ENCODE results near the gene OTOF.

The OTOF gene

GRCh38 chr2:26456440-26457250, 21.3 kb downstream of the OTOF start:
- no peaks in the 10 kb centered on the region for H3K9me3 Mint-ChIP-seq

GRCh38 chr2:26455670-26456439, 22.1 kb downstream of the OTOF start:
- H3K4me3 Mint-ChIP-seq: no peak overlapping the region
- no peaks in the 10 kb centered on the region for H3K9me3 Mint-ChIP-seq
- H3K4me1 Mint-ChIP-seq: peaks cover 6% of the 10 kb centered on the region
- no peak overlapping the region for H3K27ac Mint-ChIP-seq
- DNase-seq (ENCODE audit: low spot score in 2 of 2) (no peak), ATAC-seq (no peak)
- H3K36me3 Mint-ChIP-seq: no peaks in the 10 kb centered on the region

More at GRCh38 chr2:26456440-26457250, 21.3 kb downstream of the OTOF start:
- no peak overlapping the region for H3K4me3 Mint-ChIP-seq
- H3K4me1 Mint-ChIP-seq: peaks cover 6% of the 10 kb centered on the region
- no peak overlapping the region for H3K27ac Mint-ChIP-seq
- no peaks in the 10 kb centered on the region for H3K36me3 Mint-ChIP-seq
- ATAC-seq (peak; percentile 44), DNase-seq (ENCODE audit: low spot score in 2 of 2) (no peak)

- no peak overlapping the region for H3K27ac Mint-ChIP-seq
- H3K36me3 Mint-ChIP-seq: no peaks in the 10 kb centered on the region
- no peak for DNase-seq (ENCODE audit: low spot score in 2 of 2)
- H3K4me3 Mint-ChIP-seq: no peak overlapping the region
- H3K9me3 Mint-ChIP-seq: no peaks in the 10 kb centered on the region
- peaks cover 6% of the 10 kb centered on the region for H3K4me1 Mint-ChIP-seq
- no peak for ATAC-seq
Measured at GRCh38 chr2:26455037-26455669, 22.8 kb downstream of the OTOF start.

- no peak for ATAC-seq
- DNase-seq (ENCODE audit: low spot score in 2 of 2): no peak
- Mint-ChIP-seq H3K4me3 (no peak overlapping the region), H3K9me3 (no peaks in the 10 kb centered on the region), H3K27ac (no peak overlapping the region), H3K36me3 (no peaks in the 10 kb centered on the region), H3K4me1 (peaks cover under 1% of the 10 kb centered on the region)
Measured at GRCh38 chr2:26454561-26455001, 23.3 kb downstream of the OTOF start.

- Mint-ChIP-seq H3K27ac (no peak overlapping the region), H3K9me3 (no peaks in the 10 kb centered on the region), H3K4me1 (no peaks in the 10 kb centered on the region), H3K4me3 (no peak overlapping the region), H3K36me3 (no peaks in the 10 kb centered on the region)
- DNase-seq (ENCODE audit: low spot score in 2 of 2): no peak
- ATAC-seq: no peak
Measured at GRCh38 chr2:26453421-26454329, 24.2 kb downstream of the OTOF start.

- ATAC-seq (no peak), DNase-seq (ENCODE audit: low spot score in 2 of 2) (no peak)
- Mint-ChIP-seq H3K36me3 (no peaks in the 10 kb centered on the region), H3K4me1 (no peaks in the 10 kb centered on the region), H3K27ac (no peak overlapping the region), H3K4me3 (no peak overlapping the region), H3K9me3 (no peaks in the 10 kb centered on the region)
Measured at GRCh38 chr2:26451700-26452099, 26.2 kb downstream of the OTOF start.

GRCh38 chr2:26450031-26450635, 27.8 kb downstream of the OTOF start:
- no peaks in the 10 kb centered on the region for H3K36me3 Mint-ChIP-seq
- no peak overlapping the region for H3K4me3 Mint-ChIP-seq
- no peak overlapping the region for H3K27ac Mint-ChIP-seq
- ATAC-seq (peak; percentile 16), DNase-seq (ENCODE audit: low spot score in 2 of 2) (no peak)
- no peaks in the 10 kb centered on the region for H3K4me1 Mint-ChIP-seq
- H3K9me3 Mint-ChIP-seq: no peaks in the 10 kb centered on the region

GRCh38 chr2:26449278-26450030, 28.5 kb downstream of the OTOF start:
- Mint-ChIP-seq H3K4me3 (no peak overlapping the region), H3K36me3 (no peaks in the 10 kb centered on the region), H3K4me1 (no peaks in the 10 kb centered on the region), H3K27ac (no peak overlapping the region), H3K9me3 (no peaks in the 10 kb centered on the region)
- ATAC-seq (peak; percentile 37), DNase-seq (ENCODE audit: low spot score in 2 of 2) (no peak)

GRCh38 chr2:26448651-26449050, 29.3 kb downstream of the OTOF start:
- H3K36me3 Mint-ChIP-seq: no peaks in the 10 kb centered on the region
- no peak overlapping the region for H3K4me3 Mint-ChIP-seq
- peak; percentile 42 for ATAC-seq
- no peaks in the 10 kb centered on the region for H3K9me3 Mint-ChIP-seq
- no peak overlapping the region for H3K27ac Mint-ChIP-seq
- no peaks in the 10 kb centered on the region for H3K4me1 Mint-ChIP-seq
- no peak for DNase-seq (ENCODE audit: low spot score in 2 of 2)

GRCh38 chr2:26444236-26444635, 33.7 kb downstream of the OTOF start:
- no peak for DNase-seq (ENCODE audit: low spot score in 2 of 2)

GRCh38 chr2:26442707-26443106, 35.2 kb downstream of the OTOF start:
- H3K4me3 Mint-ChIP-seq: no peak overlapping the region
- H3K9me3 Mint-ChIP-seq: no peaks in the 10 kb centered on the region
- H3K27ac Mint-ChIP-seq: no peak overlapping the region
- ATAC-seq (no peak), DNase-seq (ENCODE audit: low spot score in 2 of 2) (no peak)
- no peaks in the 10 kb centered on the region for H3K4me1 Mint-ChIP-seq
- H3K36me3 Mint-ChIP-seq: no peaks in the 10 kb centered on the region

More at GRCh38 chr2:26444236-26444635, 33.7 kb downstream of the OTOF start:
- H3K36me3 Mint-ChIP-seq: no peaks in the 10 kb centered on the region
- H3K9me3 Mint-ChIP-seq: no peaks in the 10 kb centered on the region
- H3K4me3 Mint-ChIP-seq: no peak overlapping the region
- peak; percentile 11 for ATAC-seq
- H3K27ac Mint-ChIP-seq: no peak overlapping the region
- no peaks in the 10 kb centered on the region for H3K4me1 Mint-ChIP-seq

- Mint-ChIP-seq H3K4me1 (no peaks in the 10 kb centered on the region), H3K27ac (no peak overlapping the region), H3K9me3 (no peaks in the 10 kb centered on the region), H3K36me3 (no peaks in the 10 kb centered on the region), H3K4me3 (no peak overlapping the region)
- DNase-seq (ENCODE audit: low spot score in 2 of 2): no peak
- no peak for ATAC-seq
Measured at GRCh38 chr2:26442301-26442700, 35.6 kb downstream of the OTOF start.

GRCh38 chr2:26438926-26439325, 39.0 kb downstream of the OTOF start:
- DNase-seq (ENCODE audit: low spot score in 2 of 2) (no peak), ATAC-seq (no peak)
- no peaks in the 10 kb centered on the region for H3K36me3 Mint-ChIP-seq
- no peaks in the 10 kb centered on the region for H3K9me3 Mint-ChIP-seq
- no peak overlapping the region for H3K4me3 Mint-ChIP-seq
- no peak overlapping the region for H3K27ac Mint-ChIP-seq
- no peaks in the 10 kb centered on the region for H3K4me1 Mint-ChIP-seq

GRCh38 chr2:26438526-26438925, 39.4 kb downstream of the OTOF start:
- no peak for ATAC-seq
- DNase-seq (ENCODE audit: low spot score in 2 of 2): no peak
- Mint-ChIP-seq H3K36me3 (no peaks in the 10 kb centered on the region), H3K4me1 (no peaks in the 10 kb centered on the region), H3K9me3 (no peaks in the 10 kb centered on the region), H3K4me3 (no peak overlapping the region), H3K27ac (no peak overlapping the region)

All from stimulated activated effector memory CD8-positive, alpha-beta T cell treated with anti-CD3 and anti-CD28 coated beads, Interleukin-12 subunit alpha, Interleukin-12 subunit beta, amount 100 ng/mL, for 72 hours (primary cell).